MM.1S (cell line): ENCODE results near the gene TELO2.

Experiments used
- DNase-seq: peaks from one replicate; pipeline ENCODE4 v3.0.0-alpha.2; 2015
- H2AFZ ChIP-seq: fragments of 300-600 bp; sonication (generic); 2 replicates; pipeline ENCODE4 v1.6.0; 2016; ENCODE audit warnings: antibody characterized with exemption, low read length
- H3F3A ChIP-seq: fragments of 300-600 bp; sonication (generic); 2 replicates; pipeline ENCODE4 v1.6.1; 2016; ENCODE audit warnings: mild to moderate bottlenecking, antibody characterized with exemption, low read length, moderate library complexity, mixed read lengths; ENCODE audit not compliant: insufficient read depth
- H3K27ac ChIP-seq: fragments of 300-600 bp; sonication (generic); 2 replicates; pipeline ENCODE4 v1.5.1; 2016; ENCODE audit warnings: mild to moderate bottlenecking, low read length
- H3K27me3 ChIP-seq: fragments of 300-600 bp; sonication (generic); replicated peaks from 2 replicates; pipeline ENCODE4 v1.6.0; 2016; ENCODE audit warnings: low read length; ENCODE audit not compliant: insufficient read depth
- H3K36me3 ChIP-seq: fragments of 300-600 bp; sonication (generic); replicated peaks from 2 replicates; pipeline ENCODE4 v1.6.1; 2016; ENCODE audit warnings: mild to moderate bottlenecking, low read length, mixed read lengths; ENCODE audit not compliant: insufficient read depth
- H3K4me1 ChIP-seq: fragments of 300-600 bp; sonication (generic); 2 replicates; pipeline ENCODE4 v1.6.1; 2016; ENCODE audit warnings: low read length, mixed read lengths
- H3K4me2 ChIP-seq: fragments of 300-600 bp; sonication (generic); 2 replicates; pipeline ENCODE4 v1.6.0; 2016; ENCODE audit warnings: low read depth, low read length
- H3K4me3 ChIP-seq: fragments of 300-600 bp; sonication (generic); 2 replicates; pipeline ENCODE4 v1.5.1; 2016; ENCODE audit warnings: low read length, mixed read lengths
- H3K79me2 ChIP-seq: fragments of 300-600 bp; sonication (generic); 2 replicates; pipeline ENCODE4 v1.6.1; 2016; ENCODE audit warnings: mixed run types, low read length, mixed read lengths
- H3K9ac ChIP-seq: fragments of 300-600 bp; sonication (generic); 2 replicates; pipeline ENCODE4 v1.6.1; 2016; ENCODE audit warnings: low read length, mixed read lengths
- H3K9me2 ChIP-seq: fragments of 300-600 bp; sonication (generic); replicated peaks from 2 replicates; pipeline ENCODE4 v1.6.1; 2016; ENCODE audit warnings: mild to moderate bottlenecking, low read length, mixed read lengths; ENCODE audit not compliant: insufficient read depth
- H3K9me3 ChIP-seq: fragments of 300-600 bp; sonication (generic); replicated peaks from 2 replicates; pipeline ENCODE4 v1.6.1; 2016; ENCODE audit warnings: mild to moderate bottlenecking, low read length, mixed read lengths; ENCODE audit not compliant: insufficient read depth
- H4K20me1 ChIP-seq: fragments of 300-600 bp; sonication (generic); 2 replicates; pipeline ENCODE4 v1.6.1; 2016; ENCODE audit warnings: mild to moderate bottlenecking, low read length, moderate library complexity, mixed read lengths; ENCODE audit not compliant: insufficient read depth
- CTCF ChIP-seq: fragments of 300-600 bp; sonication (generic); IDR thresholded peaks from 2 replicates; pipeline ENCODE4 v1.5.1; 2016; ENCODE audit warnings: antibody characterized with exemption, low read length, mixed read lengths
- EZH2 ChIP-seq: fragments of 300-600 bp; sonication (generic); optimal IDR thresholded peaks from 2 replicates; pipeline ENCODE3; 2017; ENCODE audit warnings: low read depth, mild to moderate bottlenecking, antibody characterized with exemption, low read length, mixed read lengths
- EZH2phosphoT487 ChIP-seq: fragments of 300-600 bp; sonication (generic); IDR thresholded peaks from 2 replicates; pipeline ENCODE4 v1.6.1; 2018; ENCODE audit warnings: antibody characterized with exemption, low read length

TELO2 gene

GRCh38 chr16:1456951-1457350, 36.2 kb upstream of the TELO2 start:
- TF ChIP-seq EZH2phosphoT487 (no peak), EZH2 (no peak), CTCF (no peak)
- no peak overlapping the region for H3K27ac ChIP-seq
- no peaks in the 10 kb centered on the region for H3K27me3 ChIP-seq
- H3K36me3 ChIP-seq: no peaks in the 10 kb centered on the region
- H3K4me2 ChIP-seq: no peak overlapping the region
- no peaks in the 10 kb centered on the region for H3K79me2 ChIP-seq
- H3K4me3 ChIP-seq: no peak overlapping the region
- no peak for DNase-seq
- H3F3A ChIP-seq: no peaks in the 10 kb centered on the region
- no peak overlapping the region for H3K9ac ChIP-seq
- no peaks in the 10 kb centered on the region for H4K20me1 ChIP-seq
- no peaks in the 10 kb centered on the region for H3K9me2 ChIP-seq
- H2AFZ ChIP-seq: no peak overlapping the region
- no peaks in the 10 kb centered on the region for H3K4me1 ChIP-seq
- no peaks in the 10 kb centered on the region for H3K9me3 ChIP-seq

- Histone ChIP-seq H3K4me2 (no peak overlapping the region), H3K9me2 (no peaks in the 10 kb centered on the region), H3K27ac (no peak overlapping the region), H3K4me3 (no peak overlapping the region), H3K79me2 (no peaks in the 10 kb centered on the region), H3F3A (no peaks in the 10 kb centered on the region), H2AFZ (no peak overlapping the region), H3K9ac (no peak overlapping the region), H4K20me1 (no peaks in the 10 kb centered on the region), H3K36me3 (no peaks in the 10 kb centered on the region), H3K27me3 (no peaks in the 10 kb centered on the region), H3K4me1 (no peaks in the 10 kb centered on the region), H3K9me3 (no peaks in the 10 kb centered on the region)
- TF ChIP-seq EZH2phosphoT487 (no peak), EZH2 (no peak), CTCF (no peak)
- no peak for DNase-seq
These were observed 35.5 kb upstream of the TELO2 start for GRCh38 chr16:1457489-1458245.

- no peak overlapping the region for H3K9ac ChIP-seq
- TF ChIP-seq CTCF (no peak), EZH2phosphoT487 (no peak), EZH2 (no peak)
- DNase-seq: no peak
- no peaks in the 10 kb centered on the region for H3K79me2 ChIP-seq
- H3K9me2 ChIP-seq: no peaks in the 10 kb centered on the region
- H3K27me3 ChIP-seq: no peaks in the 10 kb centered on the region
- H3K4me1 ChIP-seq: no peaks in the 10 kb centered on the region
- H3K27ac ChIP-seq: no peak overlapping the region
- no peaks in the 10 kb centered on the region for H3F3A ChIP-seq
- no peaks in the 10 kb centered on the region for H4K20me1 ChIP-seq
- no peaks in the 10 kb centered on the region for H3K36me3 ChIP-seq
- no peak overlapping the region for H3K4me2 ChIP-seq
- H2AFZ ChIP-seq: no peak overlapping the region
- H3K9me3 ChIP-seq: no peaks in the 10 kb centered on the region
- no peak overlapping the region for H3K4me3 ChIP-seq
These were observed 34.7 kb upstream of the TELO2 start for GRCh38 chr16:1458336-1458976.
